ENCODE measurements around the gene UBE2E2.

The UBE2E2 gene

DNA sequence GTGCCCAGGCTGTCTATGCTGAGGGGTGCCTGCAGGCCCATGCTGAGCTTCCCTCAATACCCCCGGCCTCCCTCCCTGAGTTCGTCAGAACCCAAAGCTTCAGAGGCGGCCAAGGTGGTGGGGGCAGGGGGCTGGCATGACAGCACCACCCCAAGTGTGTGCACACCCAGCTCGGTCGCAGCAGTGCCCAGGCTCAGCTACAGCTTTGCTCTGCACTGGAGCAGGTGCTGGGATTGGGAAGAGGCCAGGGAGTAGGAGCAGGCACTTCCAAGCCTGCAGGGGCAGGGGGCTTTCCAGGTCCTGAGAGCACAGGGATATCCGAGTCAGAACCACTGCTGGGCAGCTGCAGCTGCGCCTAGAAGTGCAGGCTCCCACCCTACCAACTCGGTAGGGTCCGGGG, 283.9 kb downstream of the UBE2E2 start:
- TF ChIP-seq, protein P1, sequence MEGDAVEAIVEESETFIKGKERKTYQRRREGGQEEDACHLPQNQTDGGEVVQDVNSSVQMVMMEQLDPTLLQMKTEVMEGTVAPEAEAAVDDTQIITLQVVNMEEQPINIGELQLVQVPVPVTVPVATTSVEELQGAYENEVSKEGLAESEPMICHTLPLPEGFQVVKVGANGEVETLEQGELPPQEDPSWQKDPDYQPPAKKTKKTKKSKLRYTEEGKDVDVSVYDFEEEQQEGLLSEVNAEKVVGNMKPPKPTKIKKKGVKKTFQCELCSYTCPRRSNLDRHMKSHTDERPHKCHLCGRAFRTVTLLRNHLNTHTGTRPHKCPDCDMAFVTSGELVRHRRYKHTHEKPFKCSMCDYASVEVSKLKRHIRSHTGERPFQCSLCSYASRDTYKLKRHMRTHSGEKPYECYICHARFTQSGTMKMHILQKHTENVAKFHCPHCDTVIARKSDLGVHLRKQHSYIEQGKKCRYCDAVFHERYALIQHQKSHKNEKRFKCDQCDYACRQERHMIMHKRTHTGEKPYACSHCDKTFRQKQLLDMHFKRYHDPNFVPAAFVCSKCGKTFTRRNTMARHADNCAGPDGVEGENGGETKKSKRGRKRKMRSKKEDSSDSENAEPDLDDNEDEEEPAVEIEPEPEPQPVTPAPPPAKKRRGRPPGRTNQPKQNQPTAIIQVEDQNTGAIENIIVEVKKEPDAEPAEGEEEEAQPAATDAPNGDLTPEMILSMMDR (IDR thresholded peaks at IDR 0.05; ENCODE audit: extremely low read depth, missing control alignments) = no peak
- no peak for DNase-seq (ENCODE audit: low spot score)

DNA sequence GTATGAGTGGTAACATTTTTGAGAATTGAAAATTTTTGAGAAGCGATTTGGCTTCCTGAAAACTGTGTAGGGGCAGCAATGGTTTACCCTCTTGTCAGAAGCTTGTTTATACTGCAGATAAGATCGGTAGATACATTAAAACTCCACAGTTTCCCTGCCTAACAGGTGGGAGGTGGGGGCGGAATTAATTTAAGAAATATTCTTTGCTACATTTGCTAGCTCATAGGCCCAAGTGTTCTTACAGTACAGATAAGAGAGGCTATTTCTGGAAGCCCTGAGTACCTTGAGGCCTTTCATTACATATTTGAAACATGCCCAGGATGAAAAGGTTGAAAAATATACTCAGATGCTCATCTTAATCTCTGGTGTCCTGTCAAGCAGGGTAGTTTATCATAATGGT, 285.5 kb downstream of the UBE2E2 start:
- DNase-seq (ENCODE audit: low spot score) = no peak
- TF ChIP-seq, protein P1 (IDR thresholded peaks at IDR 0.05; ENCODE audit: extremely low read depth, missing control alignments) = no peak

GRCh38 chr3:23489300-23490158, 286.4 kb downstream of the UBE2E2 start:
- TF ChIP-seq, protein P1 (IDR thresholded peaks at IDR 0.05; ENCODE audit: extremely low read depth, missing control alignments) = no peak
- no peak for DNase-seq (ENCODE audit: low spot score)

- DNase-seq (ENCODE audit: low spot score) = no peak
- TF ChIP-seq, protein P1 (IDR thresholded peaks at IDR 0.05; ENCODE audit: extremely low read depth, missing control alignments) = no peak
Observed at GRCh38 chr3:23490459-23490858, 287.3 kb downstream of the UBE2E2 start.

- TF ChIP-seq, protein P1 (IDR thresholded peaks at IDR 0.05; ENCODE audit: extremely low read depth, missing control alignments) = no peak
- no peak for DNase-seq (ENCODE audit: low spot score)
Observed at GRCh38 chr3:23492057-23492456, 288.9 kb downstream of the UBE2E2 start.

DNA sequence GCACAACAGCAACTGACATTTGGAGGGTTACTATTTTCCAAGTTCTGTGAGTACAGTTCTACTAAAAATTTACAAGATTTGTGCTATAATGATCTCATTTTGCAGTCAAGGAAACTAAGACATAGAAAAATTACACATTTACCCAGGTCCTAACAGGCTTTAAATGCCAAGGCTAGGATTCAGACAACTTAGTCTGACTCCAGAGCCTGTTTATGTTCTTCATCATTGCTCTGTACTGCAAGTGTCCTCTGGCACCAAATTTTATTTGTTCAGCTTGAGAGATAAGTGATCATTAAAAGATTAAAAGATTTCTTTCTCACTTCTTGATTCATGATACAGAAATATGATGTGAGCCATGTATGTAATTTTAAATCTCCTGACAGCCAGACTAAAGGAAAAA, 290.8 kb downstream of the UBE2E2 start:
- TF ChIP-seq, protein P1 (IDR thresholded peaks at IDR 0.05; ENCODE audit: extremely low read depth, missing control alignments) = no peak
- DNase-seq (ENCODE audit: low spot score) = no peak

GRCh38 chr3:23494967-23495366, 291.8 kb downstream of the UBE2E2 start:
- TF ChIP-seq, protein P1 (IDR thresholded peaks at IDR 0.05; ENCODE audit: extremely low read depth, missing control alignments) = no peak
- DNase-seq (ENCODE audit: low spot score) = no peak
